ENCODE data around the gene SLC12A8.

The SLC12A8 gene

DNA sequence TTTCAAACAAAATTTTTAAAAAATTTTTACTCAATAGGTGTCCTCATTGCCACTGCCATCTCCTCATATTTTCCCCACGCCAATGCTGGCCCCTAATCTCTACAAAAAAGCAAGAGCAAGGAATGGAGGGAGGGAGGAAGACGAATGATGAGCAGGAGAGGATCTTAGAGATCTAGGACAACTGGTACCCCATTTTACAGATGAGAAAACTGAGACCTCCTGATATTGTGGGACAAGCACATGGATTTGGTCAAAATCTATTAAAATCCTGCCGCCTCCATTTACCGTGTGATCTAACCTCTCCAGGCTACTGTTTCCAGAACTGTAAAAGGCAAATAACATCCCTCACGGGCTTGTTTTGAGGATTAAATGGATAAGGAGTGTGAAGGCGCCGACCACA lies 161.3 kb downstream of the SLC12A8 start:
- DNase-seq, result no peak

DNA sequence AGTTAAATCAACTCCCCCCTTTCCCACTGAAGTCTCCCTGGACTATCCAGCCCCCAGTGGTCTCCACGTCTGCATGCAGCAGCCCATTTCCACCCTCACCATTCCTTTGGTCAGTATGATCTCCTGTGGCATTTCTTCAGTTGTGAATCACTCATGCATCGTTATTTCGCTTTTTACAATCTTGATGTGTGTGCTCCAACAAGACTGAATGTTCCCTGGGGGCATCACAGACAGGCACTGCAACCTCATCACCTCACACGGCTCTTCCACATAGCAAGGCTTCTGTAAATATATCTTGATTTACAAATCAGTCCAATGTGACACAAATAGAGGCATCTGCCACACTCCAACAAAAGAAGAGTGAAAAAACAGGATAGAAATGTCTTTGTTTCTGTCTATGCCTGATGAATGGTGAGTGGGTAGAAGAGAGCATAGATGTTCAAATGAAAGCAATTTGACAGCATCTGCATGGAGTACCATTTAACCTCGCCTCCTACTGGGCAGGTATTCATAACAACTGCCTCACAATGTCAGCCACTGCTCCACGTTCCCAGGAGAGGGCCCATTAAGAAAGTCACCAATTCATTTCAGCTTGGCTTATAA lies 162.0 kb downstream of the SLC12A8 start:
- no peak for DNase-seq

DNA sequence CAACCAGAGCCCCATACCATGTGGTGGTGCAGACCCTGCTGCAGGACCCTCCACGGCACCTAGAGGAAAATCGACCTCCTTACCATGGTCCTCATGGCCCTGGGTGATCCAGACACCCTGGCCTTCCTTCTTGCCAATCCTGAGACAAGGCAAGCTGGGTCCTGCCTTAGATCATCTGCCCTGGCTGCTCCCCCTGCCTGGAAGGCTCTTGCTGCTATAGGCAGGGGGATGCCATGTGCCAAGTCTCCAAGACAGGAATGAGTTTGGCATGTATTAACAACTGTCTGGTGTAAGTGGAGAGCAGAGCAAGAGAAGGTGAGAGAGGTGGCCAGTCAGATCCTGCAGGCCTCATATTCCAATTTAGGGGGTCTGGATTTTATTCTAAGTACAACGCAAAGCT lies 164.3 kb downstream of the SLC12A8 start:
- no peak for DNase-seq

DNA sequence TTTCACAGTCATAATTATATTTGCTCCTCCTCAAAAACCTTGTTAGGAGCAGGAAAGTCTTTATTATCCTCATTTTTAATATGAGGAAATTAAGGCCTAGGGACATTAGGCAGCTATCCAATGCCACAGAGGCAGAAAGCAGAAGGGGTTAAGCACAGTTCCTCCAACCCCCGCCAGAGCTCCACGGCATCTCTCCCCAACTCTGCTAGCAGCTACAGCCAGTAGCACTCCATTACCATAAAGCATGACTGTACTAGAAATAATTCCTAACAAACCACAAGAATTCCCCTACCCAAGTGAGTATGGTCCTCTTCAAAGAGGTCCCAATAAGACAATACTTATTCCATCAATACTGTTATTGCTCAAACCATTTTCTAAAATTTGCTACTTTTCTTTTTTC lies 166.6 kb downstream of the SLC12A8 start:
- DNase-seq, result peak; percentile 91

DNA sequence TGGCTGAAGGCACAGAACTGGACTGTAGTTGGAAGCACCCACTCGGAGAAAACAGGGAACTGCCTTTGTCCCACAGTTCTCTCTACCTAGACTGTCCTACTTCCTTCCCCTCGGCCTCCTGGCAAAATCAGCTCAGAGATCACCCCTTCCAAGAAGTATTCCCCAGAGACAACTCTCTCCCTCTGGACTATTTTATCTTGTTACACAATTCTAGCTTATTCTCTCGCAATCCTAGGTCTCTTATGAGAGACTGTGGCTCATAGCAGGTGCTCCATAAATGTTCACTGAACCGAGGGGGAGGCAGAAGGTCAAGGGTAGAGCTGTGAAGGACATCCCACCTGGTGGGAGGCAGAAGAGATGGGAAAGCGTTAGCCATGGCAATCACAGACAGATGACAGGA lies 167.4 kb downstream of the SLC12A8 start:
- DNase-seq, result no peak

DNA sequence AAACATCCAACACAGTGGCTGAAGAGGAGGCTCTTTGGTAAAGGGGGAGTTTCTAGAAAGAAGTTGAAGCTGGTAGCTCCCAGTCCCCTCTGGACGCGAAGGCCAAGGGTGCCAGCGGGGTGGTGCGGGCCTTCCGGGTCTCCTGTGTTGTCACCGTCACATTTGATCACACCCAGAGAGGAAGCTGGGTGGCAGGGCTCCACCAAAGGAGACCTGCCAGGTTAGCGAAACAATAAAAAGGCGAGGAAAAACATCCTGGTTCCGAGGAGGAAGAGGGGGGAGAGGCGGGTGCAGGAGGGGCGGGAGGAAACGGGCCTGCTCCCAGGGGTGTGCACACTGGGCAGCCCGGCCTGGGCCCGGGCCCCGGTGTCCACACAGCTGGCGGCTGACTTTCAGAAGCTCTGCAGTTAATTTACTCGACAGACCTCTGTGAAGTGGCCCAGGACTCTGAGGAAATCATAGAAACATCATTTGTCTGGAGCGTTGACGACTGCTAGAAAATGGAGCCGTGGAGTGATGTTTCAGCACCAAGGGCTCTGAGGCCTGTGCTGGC lies 168.9 kb downstream of the SLC12A8 start:
- peak; percentile 47 for DNase-seq

DNA sequence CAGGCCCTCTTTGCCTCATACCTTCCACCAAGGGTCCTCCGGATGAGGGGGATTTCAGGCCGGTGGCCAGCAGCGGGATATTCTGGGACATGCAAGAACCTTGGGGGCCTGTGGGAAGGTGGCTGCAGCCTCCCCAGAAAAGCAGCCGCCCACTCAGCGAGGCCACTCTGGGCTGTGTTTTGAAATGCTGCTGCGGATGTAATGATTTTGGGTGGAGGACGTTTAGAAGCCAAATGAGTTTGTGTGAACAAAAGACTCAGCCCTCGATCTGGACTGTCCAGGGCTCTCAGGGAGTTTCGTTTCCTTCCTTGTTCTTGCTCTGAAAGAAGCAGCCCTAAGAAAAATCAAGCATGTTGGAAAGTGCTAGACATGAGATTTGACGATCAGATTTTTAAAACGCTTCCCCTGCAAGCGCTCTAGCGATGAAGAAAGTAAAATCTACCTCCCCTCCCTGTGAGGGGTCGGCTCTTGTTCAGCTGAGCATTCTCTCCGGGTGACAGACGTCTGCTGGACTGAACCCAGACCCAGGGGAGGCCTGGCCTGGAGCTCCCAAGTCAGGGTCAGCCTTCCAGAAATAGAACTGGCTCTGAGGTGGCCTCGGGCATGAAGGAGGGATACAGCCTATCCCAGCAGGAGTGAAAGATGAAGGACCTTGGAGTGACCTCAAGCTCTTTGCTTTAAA lies 169.7 kb downstream of the SLC12A8 start:
- DNase-seq, result no peak

DNA sequence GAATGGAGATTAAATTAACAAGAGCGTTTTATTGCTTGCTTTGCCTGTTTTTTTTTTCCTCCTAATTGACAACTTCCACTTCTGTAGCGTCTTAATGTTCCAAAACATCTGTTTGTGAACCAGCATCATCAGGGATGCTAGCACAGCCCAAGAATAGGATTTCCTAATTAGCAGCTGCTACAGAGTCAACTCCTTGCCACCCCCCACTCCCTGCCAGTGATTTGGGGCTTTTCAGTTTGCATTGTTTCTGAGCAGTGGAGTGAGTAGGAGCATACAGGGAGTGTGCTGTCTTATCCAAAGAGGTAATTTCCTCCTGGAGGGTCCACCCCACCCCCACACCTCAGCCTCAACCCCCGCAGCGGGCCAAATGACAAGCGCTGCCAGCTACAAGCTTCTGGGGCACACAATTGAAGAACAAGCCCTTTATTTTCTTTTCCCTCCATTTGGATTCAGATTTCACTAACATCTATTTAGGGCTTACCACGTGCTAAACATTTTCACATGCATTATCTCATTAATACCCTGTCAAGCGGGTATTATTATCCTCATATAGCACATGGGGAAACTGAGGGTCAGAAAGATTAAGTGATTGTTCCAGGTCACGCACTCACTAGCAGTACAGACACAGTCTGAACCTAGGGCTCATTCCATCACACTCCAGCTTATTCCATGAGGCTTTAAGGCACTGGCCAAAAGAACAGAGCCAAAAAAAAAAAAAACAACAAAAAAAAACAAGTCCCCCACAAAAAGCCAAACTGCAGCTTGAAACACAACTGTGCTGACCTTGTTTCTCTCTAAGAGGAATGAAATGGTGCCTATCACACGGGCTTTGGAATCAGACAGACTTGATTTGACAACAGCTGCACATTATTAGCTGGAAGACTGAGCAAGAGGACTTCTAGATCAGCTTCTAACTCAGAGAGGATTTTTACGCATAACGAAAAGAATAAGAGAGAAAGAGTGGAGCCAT lies 173.1 kb downstream of the SLC12A8 start:
- DNase-seq, result no peak

DNA sequence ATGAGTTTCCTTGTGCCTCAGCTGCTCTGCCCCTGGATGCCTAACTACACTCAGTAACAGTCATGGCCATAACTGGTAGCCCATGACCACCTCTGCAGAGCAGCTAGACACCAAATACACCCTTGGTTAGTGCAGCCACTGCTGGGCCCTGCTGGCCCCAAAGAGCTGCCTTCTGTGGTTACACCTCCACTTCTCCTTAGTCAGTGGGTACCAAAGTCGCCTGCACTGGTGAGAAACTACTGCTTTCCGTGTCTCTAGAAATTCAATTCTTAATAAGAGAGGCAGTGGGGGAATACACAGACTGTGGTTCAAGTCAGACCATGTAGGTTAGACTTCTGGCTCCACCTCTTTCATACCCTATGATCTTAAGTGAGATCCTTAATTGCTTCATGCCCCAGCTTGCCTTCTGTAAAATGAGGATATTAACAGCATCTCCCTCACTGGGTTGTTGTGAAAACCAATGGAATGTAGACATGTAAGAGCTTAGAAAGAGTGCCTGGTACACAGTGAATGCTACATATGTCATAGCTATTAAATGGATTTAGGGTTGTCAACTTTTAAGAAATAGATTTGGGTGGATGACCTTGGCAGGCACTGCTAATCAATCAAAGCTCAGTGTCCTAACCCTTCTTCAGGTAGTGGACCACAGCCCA lies 174.9 kb downstream of the SLC12A8 start:
- no peak for DNase-seq

DNA sequence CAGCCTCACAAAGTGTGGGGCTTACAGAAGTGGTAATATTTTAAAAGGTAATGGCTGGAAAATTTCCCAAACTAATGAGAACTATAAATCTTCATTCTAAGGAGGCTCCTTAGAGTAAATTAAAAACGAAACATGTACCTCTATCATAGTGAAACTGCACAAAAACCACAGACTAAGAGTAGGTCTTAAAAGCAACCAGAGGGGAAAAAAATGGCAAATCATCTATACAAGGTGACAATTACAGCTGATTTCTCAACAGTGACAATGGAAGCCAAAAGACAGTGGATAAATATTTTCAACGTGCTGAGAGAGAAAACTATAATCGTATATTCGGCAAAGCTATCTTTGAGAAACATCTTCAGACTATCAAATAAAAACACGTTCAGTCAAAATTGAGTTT lies 177.3 kb downstream of the SLC12A8 start:
- no peak for DNase-seq

DNA sequence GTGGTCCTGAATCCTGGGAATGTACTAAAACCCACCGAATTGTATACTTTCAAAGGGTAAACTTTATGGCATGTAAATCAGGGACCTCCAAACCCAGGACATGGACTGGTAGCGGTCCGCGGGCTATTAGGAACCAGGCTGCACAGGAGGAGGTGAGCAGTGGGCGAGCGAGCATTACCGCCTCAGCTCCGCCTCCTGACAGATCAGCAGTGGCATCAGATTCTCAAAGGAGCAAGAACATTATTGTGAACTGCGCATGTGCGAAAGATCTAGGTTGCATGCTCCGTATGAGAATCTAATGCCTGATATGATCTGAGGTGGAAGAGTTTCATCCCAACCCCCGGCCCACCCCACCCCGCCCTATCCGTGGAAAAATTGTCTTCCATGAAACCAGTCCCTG lies 178.9 kb downstream of the SLC12A8 start:
- DNase-seq, result no peak

DNA sequence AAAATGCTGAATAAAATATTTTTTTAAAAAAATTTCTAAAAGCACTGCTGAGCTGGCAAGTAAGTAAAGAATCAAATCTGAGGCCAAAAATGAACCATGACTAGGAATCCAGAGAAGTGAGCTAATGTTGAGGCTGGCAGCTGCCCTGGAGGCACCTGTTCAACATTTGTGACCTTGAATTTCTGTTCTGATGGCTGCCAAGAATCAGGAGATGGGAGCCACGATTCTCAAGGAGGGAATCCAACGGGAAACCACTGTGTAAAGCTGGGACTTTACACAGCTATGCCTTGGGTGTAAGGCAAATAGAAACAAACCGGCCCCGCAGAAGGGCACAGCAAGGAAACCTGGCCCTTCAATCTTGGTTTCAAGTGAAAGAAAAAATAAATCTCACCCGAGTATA lies 179.4 kb downstream of the SLC12A8 start:
- DNase-seq, result no peak

DNA sequence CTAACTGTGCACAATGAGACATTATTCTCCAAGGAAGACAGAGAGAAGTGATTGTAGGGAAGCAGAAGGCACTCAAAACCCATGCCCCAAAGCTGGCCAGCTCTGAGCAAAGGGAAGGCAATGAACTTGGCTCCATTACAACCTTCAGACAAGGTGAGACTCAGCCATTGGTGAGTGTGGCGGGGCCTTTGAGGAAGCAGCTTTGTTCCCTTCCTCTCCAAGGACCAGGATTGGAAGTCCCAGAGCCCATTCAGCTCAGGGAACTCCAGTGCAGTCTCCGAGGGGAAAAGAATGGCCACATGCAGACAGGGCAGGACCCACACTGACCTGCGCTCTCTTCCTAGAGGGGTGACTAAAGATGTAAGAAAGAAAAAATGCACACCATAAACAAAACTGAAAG lies 179.9 kb downstream of the SLC12A8 start:
- DNase-seq, result no peak
